ENCODE results near the gene TRIM56. TPM values are rescaled to one million over a fixed set of nuclear protein-coding genes. Genes with fewer than 3 reads are reported as not detected.

Gene TRIM56
- total and polyA plus RNA-seq, 2 of the 13 experiments (the other 11 are each of a cell fraction or from before 2014, with no cell fraction given): 3.2 to 7.1 TPM

GRCh38 chr7:101122933-101123702, 37.8 kb downstream of the TRIM56 start (continued):
- TF ChIP-seq ZNF230 (CRISPR knock-in tag; IDR thresholded peaks at IDR 0.05) (no peak), ZC3H4 (CRISPR knock-in tag; IDR thresholded peaks at IDR 0.05; ENCODE audit: borderline replicate concordance) (peak; percentile 78; the same call in 1 of the 2 replicates), HNRNPK (IDR thresholded peaks at IDR 0.05; ENCODE audit: low read depth, low read length, poor library complexity, severe bottlenecking) (no peak), SPEN (CRISPR knock-in tag; IDR thresholded peaks at IDR 0.05; ENCODE audit: low read depth) (no peak), ZNF572 (CRISPR knock-in tag; IDR thresholded peaks at IDR 0.05) (no peak), ZNF75D (CRISPR knock-in tag; IDR thresholded peaks at IDR 0.05; ENCODE audit: borderline replicate concordance) (no peak), ZNF17 (CRISPR knock-in tag; IDR thresholded peaks at IDR 0.05) (no peak), TMF1 (CRISPR knock-in tag; IDR thresholded peaks at IDR 0.05; ENCODE audit: low read depth) (no peak), ATF2 (CRISPR knock-in tag; IDR thresholded peaks at IDR 0.05) (no peak; the same call in 1 of the 2 replicates), ATF5 (CRISPR knock-in tag; IDR thresholded peaks at IDR 0.05; ENCODE audit: low read depth) (0 out of 2 replicates have a peak, but pooled peaks have one; percentile 71), ZNF12 (CRISPR knock-in tag; IDR thresholded peaks at IDR 0.05) (no peak), KDM5B (CRISPR knock-in tag; IDR thresholded peaks at IDR 0.05; ENCODE audit: borderline replicate concordance) (no peak), BCL3 (CRISPR knock-in tag; IDR thresholded peaks at IDR 0.05) (no peak), LCORL (IDR thresholded peaks at IDR 0.05) (no peak), LCORL (CRISPR knock-in tag; IDR thresholded peaks at IDR 0.05) (peak; percentile 74), ZNF652 (CRISPR knock-in tag; IDR thresholded peaks at IDR 0.05; ENCODE audit: borderline replicate concordance, low read depth) (no peak), ZNF749 (CRISPR knock-in tag; IDR thresholded peaks at IDR 0.05; ENCODE audit: borderline replicate concordance) (no peak), ZNF431 (CRISPR knock-in tag; IDR thresholded peaks at IDR 0.05; ENCODE audit: borderline replicate concordance, low read depth) (no peak), ZBTB38 (CRISPR knock-in tag; IDR thresholded peaks at IDR 0.05) (no peak), ZC3H13 (CRISPR knock-in tag; IDR thresholded peaks at IDR 0.05) (peak; percentile 43; the same call in 1 of the 2 replicates), ZNF383 (CRISPR knock-in tag; IDR thresholded peaks at IDR 0.05; ENCODE audit: borderline replicate concordance) (no peak), ZNF30 (CRISPR knock-in tag; IDR thresholded peaks at IDR 0.05) (no peak), ZNF10 (CRISPR knock-in tag; IDR thresholded peaks at IDR 0.05; ENCODE audit: borderline replicate concordance, low read depth) (no peak), KLF13 (CRISPR knock-in tag; IDR thresholded peaks at IDR 0.05) (no peak), ZUFSP (CRISPR knock-in tag; IDR thresholded peaks at IDR 0.05; ENCODE audit: borderline replicate concordance) (no peak), ZBTB21 (CRISPR knock-in tag; IDR thresholded peaks at IDR 0.05) (no peak)
